Chondrocyte (in vitro differentiated cells): ENCODE data around the gene KCNA3. TPM values are rescaled to one million over a fixed set of nuclear protein-coding genes. Genes with fewer than 3 reads are reported as not detected.

Experiments used
- DNase-seq: peaks from one replicate; pipeline ENCODE4 v3.0.0; 2021; ENCODE audit warnings: mixed read lengths, low spot score
- H3K27ac Mint-ChIP-seq: one replicate; pipeline ENCODE4 v1.8.0; 2021; ENCODE audit warnings: mild to moderate bottlenecking, moderate library complexity, mixed read lengths; ENCODE audit not compliant: unreplicated experiment
- H3K27me3 Mint-ChIP-seq: 2 replicates; pipeline ENCODE4 v1.8.0; 2021; ENCODE audit warnings: low read depth, mixed read lengths
- H3K36me3 Mint-ChIP-seq: 2 replicates; pipeline ENCODE4 v1.8.0; 2021; ENCODE audit warnings: low read depth, mixed read lengths
- H3K4me1 Mint-ChIP-seq: 2 replicates; pipeline ENCODE4 v1.8.0; 2021; ENCODE audit warnings: low read depth, mild to moderate bottlenecking, mixed read lengths
- H3K4me3 Mint-ChIP-seq: one replicate; pipeline ENCODE4 v1.8.0; 2021; ENCODE audit warnings: mild to moderate bottlenecking, moderate library complexity, mixed read lengths; ENCODE audit not compliant: unreplicated experiment
- H3K9me3 Mint-ChIP-seq: 2 replicates; pipeline ENCODE4 v1.8.0; 2021; ENCODE audit warnings: low read depth, mixed read lengths
- total RNA-seq: library from RNA; stranded (reverse); gene quantifications from 3 replicates; pipeline ENCODE4 v1.2.1, GENCODE V29; 2021
- TF ChIP-seq, protein P1 (sequence below): fragments of 200-600 bp; sonication (generic); IDR thresholded peaks from 2 replicates; pipeline ENCODE4 v1.5.0; 2021; ENCODE audit warnings: antibody characterized with exemption, mild to moderate bottlenecking, moderate library complexity

The KCNA3 gene
- total RNA-seq, 1 donor from 2014 or later: not detected

DNA sequence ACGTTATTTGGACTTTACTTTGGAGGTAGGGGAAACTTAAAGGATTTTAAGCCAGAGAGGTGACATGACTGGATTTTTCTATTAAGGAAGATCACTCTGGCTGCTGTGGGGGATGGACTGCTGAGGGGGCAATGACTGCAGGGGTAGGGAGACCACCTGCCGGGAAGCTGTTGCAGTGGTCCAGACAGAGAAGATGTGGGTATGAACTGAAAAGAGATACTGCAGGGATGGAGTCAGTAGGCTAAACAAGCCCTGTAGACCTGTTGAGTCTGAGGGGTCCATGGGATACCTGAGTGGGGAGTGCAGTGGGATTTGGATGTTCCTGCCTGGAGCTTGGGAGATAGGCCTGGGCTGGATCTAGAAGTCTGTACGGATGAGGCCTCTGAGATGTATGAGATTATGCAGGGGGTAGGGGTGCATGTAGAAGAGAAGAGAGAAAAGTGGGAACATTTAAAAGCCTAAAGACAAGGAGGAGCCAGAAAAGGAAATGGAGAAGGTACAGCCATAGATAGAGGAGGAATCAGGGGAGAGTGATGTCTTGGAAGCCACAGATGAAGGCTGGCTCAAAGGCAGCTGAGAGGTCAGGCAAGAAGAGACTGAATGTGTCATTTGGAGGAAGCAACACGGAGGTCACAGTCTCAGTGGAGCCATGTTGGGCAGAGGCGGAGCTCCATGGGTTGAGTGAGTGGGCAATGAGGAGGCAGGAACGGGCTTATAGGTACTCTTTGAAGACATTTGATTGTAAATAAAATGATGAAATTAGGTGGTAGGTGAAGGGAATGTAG is 42.7 kb downstream of the KCNA3 start:
- Mint-ChIP-seq H3K4me3 (no peak overlapping the region), H3K36me3 (no peaks in the 10 kb centered on the region), H3K27me3 (peaks cover 16% of the 10 kb centered on the region), H3K9me3 (no peaks in the 10 kb centered on the region), H3K4me1 (no peaks in the 10 kb centered on the region), H3K27ac (no peak overlapping the region)
- DNase-seq: no peak
- TF ChIP-seq, protein P1, sequence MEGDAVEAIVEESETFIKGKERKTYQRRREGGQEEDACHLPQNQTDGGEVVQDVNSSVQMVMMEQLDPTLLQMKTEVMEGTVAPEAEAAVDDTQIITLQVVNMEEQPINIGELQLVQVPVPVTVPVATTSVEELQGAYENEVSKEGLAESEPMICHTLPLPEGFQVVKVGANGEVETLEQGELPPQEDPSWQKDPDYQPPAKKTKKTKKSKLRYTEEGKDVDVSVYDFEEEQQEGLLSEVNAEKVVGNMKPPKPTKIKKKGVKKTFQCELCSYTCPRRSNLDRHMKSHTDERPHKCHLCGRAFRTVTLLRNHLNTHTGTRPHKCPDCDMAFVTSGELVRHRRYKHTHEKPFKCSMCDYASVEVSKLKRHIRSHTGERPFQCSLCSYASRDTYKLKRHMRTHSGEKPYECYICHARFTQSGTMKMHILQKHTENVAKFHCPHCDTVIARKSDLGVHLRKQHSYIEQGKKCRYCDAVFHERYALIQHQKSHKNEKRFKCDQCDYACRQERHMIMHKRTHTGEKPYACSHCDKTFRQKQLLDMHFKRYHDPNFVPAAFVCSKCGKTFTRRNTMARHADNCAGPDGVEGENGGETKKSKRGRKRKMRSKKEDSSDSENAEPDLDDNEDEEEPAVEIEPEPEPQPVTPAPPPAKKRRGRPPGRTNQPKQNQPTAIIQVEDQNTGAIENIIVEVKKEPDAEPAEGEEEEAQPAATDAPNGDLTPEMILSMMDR: no peak

DNA sequence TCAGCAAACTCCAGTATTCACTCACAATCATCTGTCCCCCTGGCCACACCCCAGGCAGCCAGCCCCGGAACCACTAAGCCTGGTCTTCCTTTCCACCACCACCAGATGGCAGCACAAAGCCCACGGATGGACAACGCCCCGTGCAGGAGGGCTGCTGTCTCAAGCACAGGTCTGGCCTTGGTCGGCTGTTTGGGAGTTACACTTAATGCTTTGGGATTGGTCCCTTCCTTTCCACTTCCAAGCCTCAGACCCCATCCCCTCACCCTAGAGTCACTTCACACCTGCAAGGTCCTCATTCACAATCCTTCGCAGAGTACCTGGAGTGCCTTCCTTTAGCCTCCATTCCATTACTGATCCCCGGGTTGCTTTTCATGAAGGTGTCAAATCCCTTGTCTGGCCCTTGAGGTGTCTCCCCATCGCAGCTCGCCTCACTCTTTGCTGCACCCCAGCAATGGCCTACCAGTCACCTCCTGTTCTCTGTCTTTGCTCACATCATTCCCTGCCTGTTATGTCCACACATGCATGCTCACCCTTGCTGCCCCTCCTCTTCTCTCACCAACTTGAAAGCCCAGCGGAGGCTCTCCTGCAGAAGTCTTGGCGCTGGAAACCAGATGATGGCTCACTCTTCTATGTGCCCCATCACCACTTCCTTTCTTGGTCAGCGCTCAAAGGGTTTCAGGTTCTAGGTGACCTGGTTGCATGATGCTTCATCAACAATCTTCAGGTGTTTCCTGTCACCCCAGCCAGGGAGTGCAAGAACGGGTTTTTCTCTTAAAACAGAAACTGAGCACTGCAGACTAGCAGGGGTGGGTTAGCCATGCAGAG is 43.7 kb downstream of the KCNA3 start:
- TF ChIP-seq, protein P1: peak; percentile 84
- Mint-ChIP-seq H3K27me3 (peaks cover 18% of the 10 kb centered on the region), H3K9me3 (no peaks in the 10 kb centered on the region), H3K27ac (no peak overlapping the region), H3K4me1 (no peaks in the 10 kb centered on the region), H3K36me3 (no peaks in the 10 kb centered on the region), H3K4me3 (no peak overlapping the region)
- no peak for DNase-seq

DNA sequence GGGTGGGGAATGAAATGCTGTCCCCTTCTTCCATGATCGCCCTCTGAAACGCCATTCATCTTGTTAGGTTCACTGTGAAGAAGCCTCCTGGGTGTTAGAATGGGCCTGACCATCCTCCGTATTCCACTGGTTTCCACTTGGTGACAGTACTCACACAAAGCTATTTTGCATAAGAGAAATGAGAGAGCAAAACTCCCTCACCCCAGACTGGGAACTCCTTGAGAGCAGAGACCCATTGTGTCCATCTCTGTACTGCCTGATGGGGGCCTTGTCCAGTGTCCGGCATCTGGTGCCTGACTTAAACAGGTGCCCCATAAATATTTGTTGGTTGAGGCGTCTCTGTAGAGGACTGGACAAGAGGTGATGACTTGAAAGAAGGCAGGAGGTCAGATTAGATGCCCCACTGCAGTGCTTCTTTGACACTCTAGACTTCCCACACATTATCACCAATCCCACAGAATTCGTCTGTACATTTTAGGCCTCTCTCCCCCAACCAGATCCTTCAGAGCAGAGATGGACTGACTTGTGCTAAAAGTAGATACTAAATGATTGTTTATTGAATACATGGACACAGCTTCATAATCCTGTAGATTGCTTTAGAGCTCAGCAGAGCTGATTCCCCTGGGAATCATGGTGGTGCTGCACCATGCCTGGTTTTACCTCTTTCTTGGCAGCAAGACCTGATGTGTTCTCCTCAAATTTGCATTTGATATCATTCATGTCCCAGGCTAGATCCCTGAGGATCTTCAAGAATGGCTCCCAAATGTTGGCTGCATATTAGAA is 46.2 kb downstream of the KCNA3 start:
- no peak for DNase-seq
- no peak overlapping the region for H3K27ac Mint-ChIP-seq
- no peaks in the 10 kb centered on the region for H3K36me3 Mint-ChIP-seq
- no peak overlapping the region for H3K4me3 Mint-ChIP-seq
- H3K9me3 Mint-ChIP-seq: peaks cover 3% of the 10 kb centered on the region
- peaks cover 18% of the 10 kb centered on the region for H3K27me3 Mint-ChIP-seq
- no peaks in the 10 kb centered on the region for H3K4me1 Mint-ChIP-seq
- TF ChIP-seq, protein P1: no peak

DNA sequence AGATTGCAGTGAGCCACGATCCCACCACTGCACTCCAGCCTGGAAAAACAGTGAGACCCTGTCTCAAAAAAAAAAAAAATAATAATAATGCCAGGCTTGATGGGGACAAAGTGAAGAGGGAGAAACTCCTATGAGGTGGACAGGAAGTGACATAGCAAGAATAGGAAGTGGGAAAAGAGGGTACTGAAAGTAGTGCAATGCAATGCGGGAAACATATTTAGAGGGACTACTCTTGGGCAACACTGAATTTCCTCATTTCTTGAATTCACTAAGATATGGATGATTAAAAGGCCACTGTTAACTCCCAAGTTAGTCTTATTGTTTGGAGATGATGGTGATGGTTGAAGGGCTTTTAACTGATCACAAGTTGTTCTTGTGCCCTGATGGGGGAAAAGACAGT is 47.0 kb downstream of the KCNA3 start:
- Mint-ChIP-seq H3K36me3 (no peaks in the 10 kb centered on the region), H3K27me3 (peaks cover 19% of the 10 kb centered on the region), H3K4me3 (no peak overlapping the region), H3K9me3 (peaks cover 9% of the 10 kb centered on the region), H3K27ac (no peak overlapping the region), H3K4me1 (no peaks in the 10 kb centered on the region)
- DNase-seq: no peak
- TF ChIP-seq, protein P1: no peak

DNA sequence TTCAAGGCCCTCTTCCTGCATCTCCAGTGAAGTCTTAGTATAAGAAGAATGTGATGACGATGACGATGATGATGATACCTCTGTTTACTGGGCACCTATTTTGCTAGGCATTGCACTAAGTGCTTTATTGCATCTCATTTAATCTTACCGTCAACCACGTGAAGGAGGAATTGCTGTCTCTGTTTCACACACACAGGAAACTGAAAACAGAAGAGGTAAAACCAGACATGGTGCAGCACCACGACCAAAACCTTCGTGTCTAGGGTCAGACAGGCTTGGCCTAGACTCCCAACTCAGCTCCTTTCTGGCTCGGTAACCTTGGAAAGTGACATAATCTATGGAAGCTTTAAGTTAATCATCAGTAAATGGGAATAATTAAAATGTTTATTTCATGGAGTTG is 47.9 kb downstream of the KCNA3 start:
- no peaks in the 10 kb centered on the region for H3K36me3 Mint-ChIP-seq
- TF ChIP-seq, protein P1: no peak
- no peak for DNase-seq
- H3K9me3 Mint-ChIP-seq: peaks cover 10% of the 10 kb centered on the region
- no peaks in the 10 kb centered on the region for H3K4me1 Mint-ChIP-seq
- no peak overlapping the region for H3K4me3 Mint-ChIP-seq
- H3K27me3 Mint-ChIP-seq: peaks cover 22% of the 10 kb centered on the region
- no peak overlapping the region for H3K27ac Mint-ChIP-seq
